DMS114 treated with DMSO at 0.1 percent for 48 hours (cell line): ENCODE data around the gene PTPRK.
"Not testable (repeated sequence)": the region's sequence is repeated elsewhere in the genome, so short reads cannot be mapped to it uniquely, and the experiment has no call there.

Experiments used
- DNase-seq: peaks from one replicate; lab custom pipeline; 2025; ENCODE audit not compliant: unreplicated experiment; lab: John Stamatoyannopoulos, UW

PTPRK gene

DNA sequence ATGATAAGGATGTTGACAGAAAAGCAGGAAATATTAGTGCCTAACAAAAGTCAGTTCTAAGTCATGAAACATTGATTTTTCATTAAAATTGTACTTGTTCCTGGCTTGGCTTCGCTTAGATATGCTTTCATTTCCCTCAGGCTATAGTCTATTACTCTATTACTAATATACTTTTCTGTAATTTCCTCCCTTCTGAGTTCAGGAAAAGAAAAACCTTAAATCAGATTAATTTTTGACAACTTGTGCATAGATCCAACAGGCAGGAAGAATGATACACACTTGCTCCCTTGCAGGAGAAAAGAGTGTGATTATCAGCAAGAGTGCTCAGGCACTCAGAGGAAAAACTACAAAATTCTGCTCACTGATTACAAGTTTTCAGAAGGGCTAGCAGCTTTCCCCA, 474.4 kb downstream of the PTPRK start:
- no peak for DNase-seq

DNA sequence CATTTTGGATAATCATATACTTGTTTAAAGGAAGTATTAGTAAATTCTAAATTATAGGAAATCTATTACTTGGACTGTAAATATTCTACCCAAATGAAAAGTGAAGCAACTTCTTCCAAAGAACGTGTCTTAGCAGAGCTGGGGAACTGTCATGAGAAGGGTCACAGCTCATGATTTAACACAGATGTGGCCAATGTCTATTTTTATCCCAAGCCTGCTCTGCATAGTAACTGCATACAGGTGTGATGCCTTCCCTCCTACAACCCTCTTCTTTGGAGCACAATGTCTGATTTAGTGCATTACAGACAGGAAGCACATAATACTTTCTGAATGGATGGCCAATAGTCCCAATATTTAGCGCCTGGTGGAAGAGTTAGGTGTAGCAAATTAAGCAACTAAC, 480.9 kb downstream of the PTPRK start:
- DNase-seq, result no peak

GRCh38 chr6:128036808-128037570, 483.4 kb downstream of the PTPRK start:
- DNase-seq, result no peak

GRCh38 chr6:128033156-128033555, 487.2 kb downstream of the PTPRK start:
- no peak for DNase-seq

- DNase-seq, result no peak
These were observed 488.4 kb downstream of the PTPRK start for GRCh38 chr6:128032042-128032441.

DNA sequence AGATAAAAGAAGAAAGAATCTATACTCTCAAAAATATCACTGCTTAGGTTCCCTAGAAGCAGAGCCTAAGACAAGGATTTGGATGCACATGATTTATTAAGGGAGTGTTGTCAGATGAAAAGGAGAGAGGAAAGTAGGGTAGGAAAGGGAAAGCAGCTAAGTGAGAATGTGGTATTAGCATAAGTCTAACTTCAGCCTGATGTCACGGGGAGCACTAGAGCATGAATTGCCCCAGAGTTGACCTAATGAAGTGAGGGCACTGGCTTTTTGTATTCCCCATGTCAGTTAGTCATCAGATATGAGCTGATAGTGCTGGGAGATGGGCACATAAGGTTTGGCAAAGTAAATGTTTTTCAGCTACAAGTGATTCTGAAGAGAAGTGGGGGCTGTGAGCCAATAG, 490.6 kb downstream of the PTPRK start:
- no peak for DNase-seq

DNA sequence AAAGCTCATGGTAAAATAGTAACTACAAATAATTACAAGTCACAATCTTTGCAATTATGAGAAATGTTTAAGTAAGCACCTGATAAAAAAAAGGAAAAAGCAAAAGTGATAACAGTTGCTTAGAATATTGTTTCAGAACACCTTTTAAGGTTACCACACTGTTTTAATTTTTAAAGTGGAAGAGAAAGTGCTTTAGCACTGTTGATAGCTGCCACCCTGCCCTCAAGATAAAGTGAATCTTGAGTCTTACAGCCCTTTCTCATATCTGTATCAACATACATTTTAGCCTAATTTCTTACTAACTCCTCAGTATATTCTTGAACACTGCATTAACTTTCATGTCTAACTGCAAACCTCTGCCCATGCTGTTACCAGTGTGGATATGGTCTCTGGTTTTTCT, 492.2 kb downstream of the PTPRK start:
- no peak for DNase-seq

DNA sequence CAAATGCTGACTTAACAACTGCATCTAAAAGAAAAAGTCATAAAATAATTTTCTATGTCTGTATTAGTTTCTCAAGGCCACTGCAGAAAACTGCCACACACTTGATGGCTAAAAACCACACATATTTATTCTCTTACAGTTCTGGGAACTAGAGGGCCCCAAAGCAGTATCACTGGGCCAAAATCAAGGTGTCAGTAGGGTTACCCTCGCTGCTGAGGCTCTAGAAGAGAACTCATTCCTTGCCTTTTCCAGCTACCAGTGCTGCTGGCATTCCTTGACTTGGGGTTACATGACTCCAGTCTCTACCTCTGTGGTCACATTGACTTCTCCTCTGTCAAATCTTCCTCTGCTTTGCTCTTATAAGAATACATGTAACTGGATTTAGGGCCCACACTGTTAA, 494.9 kb downstream of the PTPRK start:
- no peak for DNase-seq

DNA sequence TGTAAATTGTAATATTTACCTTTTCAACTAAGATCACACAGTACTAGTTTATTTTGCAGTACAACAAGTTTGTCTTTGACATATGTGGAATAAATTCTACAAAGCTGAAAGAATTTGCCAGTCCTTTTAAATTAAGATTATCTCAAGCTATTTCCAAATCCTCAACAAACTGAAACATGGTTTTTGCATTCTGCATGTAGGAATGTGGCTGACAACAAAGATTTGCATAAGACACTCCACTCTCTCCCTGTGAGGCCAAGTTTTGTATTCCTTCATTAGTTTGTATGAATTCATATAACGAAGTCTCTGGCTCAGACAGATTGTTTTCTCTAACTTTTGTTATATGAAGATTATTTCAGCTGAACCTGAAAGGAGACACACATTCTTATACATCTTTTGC, 495.4 kb downstream of the PTPRK start:
- no peak for DNase-seq

DNA sequence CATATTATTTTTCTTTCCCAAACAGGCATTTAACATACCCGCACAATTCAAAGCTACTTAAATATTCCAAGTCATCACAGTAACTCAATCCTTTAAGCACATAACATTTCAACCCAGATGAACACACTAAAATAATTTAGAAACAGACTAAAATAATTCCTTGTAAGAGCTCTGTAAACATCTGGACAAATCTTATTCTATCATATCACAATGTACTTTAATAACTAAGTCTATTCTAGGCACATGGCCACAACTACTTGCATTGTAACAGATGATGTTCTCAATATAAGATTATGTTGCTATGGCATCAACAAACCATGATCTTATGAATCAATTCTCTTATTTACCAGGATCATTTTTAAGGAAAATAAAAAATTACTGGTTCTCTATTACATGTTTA, 496.4 kb downstream of the PTPRK start:
- no peak for DNase-seq

- no peak for DNase-seq
These were observed 501.6 kb downstream of the PTPRK start for GRCh38 chr6:128018821-128019220.

DNA sequence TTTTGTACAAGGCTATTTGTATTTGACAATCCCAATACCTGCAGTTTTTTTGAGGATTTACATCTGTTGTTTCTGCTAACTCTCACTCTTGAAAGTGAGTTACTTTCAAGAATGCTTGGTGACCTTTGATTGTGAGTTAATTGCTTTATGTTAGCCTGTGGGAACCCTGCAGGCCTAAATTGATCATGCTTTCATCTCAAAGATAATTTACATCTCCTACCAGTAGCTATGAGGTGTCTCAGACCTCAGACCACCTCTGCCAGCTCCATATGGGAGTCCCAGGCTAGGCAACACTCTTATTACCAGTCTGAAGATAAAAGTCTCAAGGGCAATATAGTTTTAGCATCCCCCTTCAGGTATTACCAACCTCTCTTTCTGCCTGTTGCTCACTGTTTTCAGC, 503.1 kb downstream of the PTPRK start:
- no peak for DNase-seq

- no peak for DNase-seq
These were observed 512.7 kb downstream of the PTPRK start for GRCh38 chr6:128007658-128008057.

DNA sequence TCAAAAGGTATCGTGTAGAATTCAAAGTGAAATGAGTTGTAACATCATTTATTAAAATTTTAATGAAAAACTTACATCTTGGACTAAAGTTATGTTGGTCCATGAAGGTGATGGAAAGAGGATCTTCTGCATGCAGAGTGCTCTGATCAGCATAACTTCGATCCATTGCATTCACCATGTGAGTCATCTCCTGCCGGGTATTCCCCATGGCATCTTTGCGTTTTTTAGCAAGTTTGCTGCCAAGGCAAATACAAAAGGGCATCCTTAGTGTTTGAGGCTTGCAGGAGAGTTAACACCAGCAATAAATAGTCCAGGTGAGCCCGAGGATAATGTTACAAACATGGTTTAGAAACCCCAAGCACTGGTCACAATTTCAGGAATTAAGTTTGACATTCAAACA, 515.4 kb downstream of the PTPRK start:
- no peak for DNase-seq

DNA sequence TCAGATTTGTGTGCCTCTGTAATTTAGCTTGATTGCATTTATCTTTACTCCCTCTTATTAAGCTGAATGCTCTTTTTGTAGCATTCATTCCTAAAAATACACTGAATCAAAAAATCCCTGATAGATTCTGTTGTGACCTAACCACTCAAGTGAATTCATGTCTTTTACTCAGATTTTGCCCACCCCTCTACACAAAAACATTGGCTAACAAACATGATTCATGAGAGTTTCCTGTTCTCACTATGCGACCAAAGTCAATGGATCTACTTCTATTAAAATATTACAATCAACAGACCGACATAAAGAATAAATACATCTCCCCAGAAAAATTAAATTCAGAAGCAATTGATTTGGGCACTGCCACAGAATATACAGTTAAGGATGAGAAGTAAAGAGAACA, 520.0 kb downstream of the PTPRK start:
- no peak for DNase-seq

GRCh38 chr6:127998985-127999384, 521.4 kb downstream of the PTPRK start:
- no peak for DNase-seq

DNA sequence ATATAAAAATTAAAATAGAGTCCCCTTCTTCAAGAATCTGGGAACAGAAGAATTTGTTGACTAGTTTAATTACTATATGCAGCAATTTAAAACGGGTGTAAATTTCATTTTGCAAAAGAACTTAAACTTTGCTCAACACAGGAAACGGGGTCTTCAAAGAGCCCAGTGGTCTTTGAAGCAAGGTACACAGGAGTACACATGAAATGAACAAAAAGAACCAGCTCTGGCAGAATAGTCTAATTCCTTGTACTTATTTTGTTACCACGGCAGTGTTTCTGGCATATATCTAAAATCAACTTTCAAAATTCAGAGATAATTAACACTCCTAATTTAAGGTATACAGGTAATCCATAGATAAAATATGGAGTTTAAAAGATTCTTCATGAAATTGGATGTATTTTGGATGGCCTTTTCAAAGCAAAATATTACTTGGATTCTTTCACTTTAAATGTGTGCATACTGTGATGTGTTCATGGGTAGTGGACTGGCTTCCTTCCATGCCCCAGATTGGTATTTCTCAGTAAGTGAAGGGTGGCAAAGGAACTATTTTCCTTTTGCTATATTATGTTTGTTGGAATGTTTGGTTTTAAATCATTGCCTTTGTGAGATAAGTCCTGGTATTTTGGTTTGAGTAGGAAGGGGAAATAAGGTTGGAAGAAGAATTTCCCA, 522.8 kb downstream of the PTPRK start:
- DNase-seq, result no peak

DNA sequence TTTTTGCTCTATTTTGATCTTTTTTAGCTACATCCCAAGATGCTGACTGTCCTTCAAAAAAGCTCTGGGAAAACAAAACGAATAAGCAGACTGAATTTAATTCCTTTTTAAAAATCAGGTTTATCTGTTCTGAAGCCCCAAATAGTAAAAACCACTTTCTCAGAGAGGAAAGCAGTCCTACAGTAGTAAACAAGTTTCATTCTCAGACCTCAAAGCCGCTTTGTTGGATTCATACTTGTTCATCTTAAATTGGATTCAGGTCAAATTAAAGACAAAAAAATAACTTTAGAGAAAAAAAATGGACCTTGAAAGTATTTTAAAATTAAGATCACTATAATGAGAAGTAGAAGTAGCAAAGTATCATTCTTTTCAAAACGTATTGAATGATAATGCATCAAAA, 523.5 kb downstream of the PTPRK start:
- DNase-seq, result no peak

GRCh38 chr6:127992144-127992543, 528.3 kb downstream of the PTPRK start:
- no peak for DNase-seq

- DNase-seq, result no peak
These were observed 530.3 kb downstream of the PTPRK start for GRCh38 chr6:127990074-127990473.

GRCh38 chr6:127980996-127981395, 539.4 kb downstream of the PTPRK start:
- no peak for DNase-seq

GRCh38 chr6:127978185-127978584, 542.2 kb downstream of the PTPRK start:
- DNase-seq, result not testable (repeated sequence)

GRCh38 chr6:127976796-127977195, 543.6 kb downstream of the PTPRK start:
- no peak for DNase-seq
